IMR-90 (cell line): ENCODE measurements around the gene COLEC12. TPM values are rescaled to one million over a fixed set of nuclear protein-coding genes. Genes with fewer than 3 reads are reported as not detected.

Source experiments
- ATAC-seq: fragments of 200-7000 bp; cut with Tn5 transposase; 2 replicates; pipeline ENCODE4 v1.9.1; 2020; ENCODE audit warnings: low read depth, mild to moderate bottlenecking, moderate library complexity
- BruUV-seq: library from RNA; stranded (reverse); fragments of 400-500 nt; replicated peaks from 2 replicates; lab custom pipeline; 2021; lab: Mats Ljungman, UMichigan
- CTCF ChIA-PET: fragments of 300-600 bp; formaldehyde crosslinking; extraction: SDS; loops from one replicate; lab custom pipeline; 2021; ENCODE audit warnings: antibody characterized with exemption; lab: Yijun Ruan, JAX
- POLR2A ChIA-PET: fragments of 300-600 bp; sonication (Branson Sonifier 250); formaldehyde crosslinking; loops from one replicate; lab custom pipeline; 2022; ENCODE audit warnings: antibody characterized with exemption; ENCODE audit not compliant: unreplicated experiment; lab: Charles Lee
- DNase-seq: peaks from one replicate; pipeline ENCODE4 v3.0.0; 2013
- H2AFZ ChIP-seq: replicated peaks from 2 replicates; pipeline ENCODE3; 2013; ENCODE audit warnings: low read length, mild to moderate bottlenecking; ENCODE audit not compliant: poor library complexity
- H2AK5ac ChIP-seq: 2 replicates; pipeline ENCODE4 v1.6.1; 2013; ENCODE audit warnings: low read depth, low read length, inconsistent platforms
- H2AK9ac ChIP-seq: replicated peaks from 2 replicates; pipeline ENCODE3; 2013; ENCODE audit warnings: mild to moderate bottlenecking, low read depth, low read length, moderate library complexity; ENCODE audit not compliant: poor library complexity
- H2BK120ac ChIP-seq: 2 replicates; pipeline ENCODE4 v1.6.1; 2013; ENCODE audit warnings: low read depth, low read length, inconsistent platforms
- H2BK15ac ChIP-seq: 3 replicates; pipeline ENCODE4 v1.6.1; 2013; ENCODE audit warnings: low read depth, low read length, inconsistent platforms
- H2BK20ac ChIP-seq: 2 replicates; pipeline ENCODE4 v1.6.1; 2013; ENCODE audit warnings: low read depth, mild to moderate bottlenecking, inconsistent platforms, low read length, moderate library complexity
- H2BK5ac ChIP-seq: 2 replicates; pipeline ENCODE4 v1.6.1; 2013; ENCODE audit warnings: mild to moderate bottlenecking, low read depth, low read length, inconsistent platforms; ENCODE audit not compliant: poor library complexity, severe bottlenecking
- H3K14ac ChIP-seq: replicated peaks from 2 replicates; pipeline ENCODE4 v1.6.1; 2013; ENCODE audit warnings: low read depth, low read length, inconsistent platforms
- H3K18ac ChIP-seq: 2 replicates; pipeline ENCODE4 v1.6.1; 2013; ENCODE audit warnings: low read depth, low read length, control low read depth
- H3K23ac ChIP-seq: 2 replicates; pipeline ENCODE4 v1.6.1; 2013; ENCODE audit warnings: low read depth, low read length, inconsistent platforms
- H3K27ac ChIP-seq: 2 replicates; pipeline ENCODE4 v1.5.1; 2013; ENCODE audit warnings: mild to moderate bottlenecking, control low read depth, low read length; ENCODE audit not compliant: insufficient read depth
- H3K27me3 ChIP-seq: 2 replicates; pipeline ENCODE4 v1.6.1; 2013; ENCODE audit warnings: low read length; ENCODE audit not compliant: control insufficient read depth, insufficient read depth
- H3K36me3 ChIP-seq: 2 replicates; pipeline ENCODE4 v1.6.1; 2013; ENCODE audit warnings: low read length, mixed read lengths; ENCODE audit not compliant: control insufficient read depth, insufficient read depth
- H3K4ac ChIP-seq: 2 replicates; pipeline ENCODE4 v1.6.1; 2013; ENCODE audit warnings: low read depth, low read length, inconsistent platforms
- H3K4me1 ChIP-seq: 2 replicates; pipeline ENCODE4 v1.6.1; 2013; ENCODE audit warnings: low read length, mixed read lengths; ENCODE audit not compliant: control insufficient read depth, insufficient read depth
- H3K4me2 ChIP-seq: 2 replicates; pipeline ENCODE4 v1.6.1; 2013; ENCODE audit warnings: low read depth, mild to moderate bottlenecking, control low read depth, low read length, moderate library complexity
- H3K4me3 ChIP-seq: 2 replicates; pipeline ENCODE4 v1.5.1; 2013; ENCODE audit warnings: low read depth, mild to moderate bottlenecking, control low read depth, low read length, moderate library complexity; ENCODE audit not compliant: insufficient read depth
- H3K56ac ChIP-seq: 2 replicates; pipeline ENCODE4 v1.6.1; 2013; ENCODE audit warnings: low read length, inconsistent platforms; ENCODE audit not compliant: insufficient read depth; ENCODE audit errors: extremely low read depth
- H3K79me1 ChIP-seq, 2 experiments: 2 replicates each; pipeline ENCODE4 v1.6.1; 2013; ENCODE audit warnings: low read length in 2 of 2, inconsistent platforms in 1 of 2, low read depth in 1 of 2
- H3K9ac ChIP-seq: 2 replicates; pipeline ENCODE4 v1.6.1; 2013; ENCODE audit warnings: low read depth, low read length, control low read depth
- H3K9me1 ChIP-seq: 2 replicates; pipeline ENCODE4 v1.6.1; 2013; ENCODE audit warnings: low read length, inconsistent platforms; ENCODE audit not compliant: insufficient read depth
- H3K9me3 ChIP-seq: 2 replicates; pipeline ENCODE4 v1.6.1; 2013; ENCODE audit warnings: low read length; ENCODE audit not compliant: control insufficient read depth, insufficient read depth
- H4K20me1 ChIP-seq: 2 replicates; pipeline ENCODE4 v1.6.1; 2013; ENCODE audit warnings: low read length, inconsistent platforms; ENCODE audit not compliant: insufficient read depth
- H4K5ac ChIP-seq: 2 replicates; pipeline ENCODE4 v1.6.1; 2013; ENCODE audit warnings: mild to moderate bottlenecking, low read depth, low read length, control low read depth
- H4K8ac ChIP-seq, 2 experiments: 2 replicates each; pipeline ENCODE4 v1.6.1; 2013; ENCODE audit warnings: low read depth in 2 of 2, low read length in 2 of 2, control low read depth in 1 of 2, inconsistent platforms in 1 of 2
- H4K91ac ChIP-seq: 2 replicates; pipeline ENCODE4 v1.6.1; 2013; ENCODE audit warnings: low read depth, low read length, inconsistent platforms; ENCODE audit not compliant: insufficient read depth
- ELK1 ChIP-seq: fragments of 150-350 bp; IDR thresholded peaks from 2 replicates; pipeline ENCODE4 v1.6.1; 2016; ENCODE audit warnings: low read depth, mild to moderate bottlenecking, low read length, moderate library complexity, borderline replicate concordance
- MAZ ChIP-seq: IDR thresholded peaks from 2 replicates; pipeline ENCODE4 v1.6.1; 2012; ENCODE audit warnings: low read depth, mild to moderate bottlenecking, low read length, improper control_type of control experiment, moderate library complexity, borderline replicate concordance
- RCOR1 ChIP-seq: IDR thresholded peaks from 2 replicates; pipeline ENCODE4 v1.6.1; 2012; ENCODE audit warnings: mild to moderate bottlenecking, low read length, improper control_type of control experiment; ENCODE audit not compliant: insufficient replicate concordance
- USF2 ChIP-seq: fragments of 150-350 bp; IDR thresholded peaks from 2 replicates; pipeline ENCODE4 v1.6.1; 2017; ENCODE audit warnings: mild to moderate bottlenecking, antibody characterized with exemption, low read length, low read depth
- WGBS, 2 experiments: methylation state at CpG; one replicate each; pipeline versions ENCODE4 v1.1.5 to v1.1.7; 2013; ENCODE audit warnings: missing lambda C conversion rate in 2 of 2; ENCODE audit not compliant: insufficient read length in 1 of 2; ENCODE audit errors: extremely low coverage in 2 of 2; 5-methylcytosine and 5-hydroxymethylcytosine counted together
- dilution Hi-C: fragments of 300-500 bp; cut with HindIII; formaldehyde crosslinking; loops from one replicate; pipeline ENCODE4 v1.14.3; 2018; ENCODE audit warnings: low sequenced_read_pairs; ENCODE audit not compliant: unreplicated experiment
- in situ Hi-C: fragments of 300-500 bp; cut with MboI; formaldehyde crosslinking; loops from 3 replicates; pipeline ENCODE4 v1.14.3; 2019; ENCODE audit warnings: low sequenced_read_pairs, inconsistent platforms, mixed read lengths
- intact Hi-C: fragments of 100-400 bp; cut with micrococcal nuclease; formaldehyde crosslinking; loops from 2 replicates; pipeline ENCODE4 v1.10.0; 2022
- polyA plus RNA-seq, 3 experiments: library from polyadenylated mRNA; depleted of rRNA; stranded (reverse); fragments of >200 nt; gene quantifications; 2 replicates each; pipeline ENCODE4 v1.2.3, GENCODE V29; 2012; ENCODE audit warnings: low replicate concordance in 1 of 3
- total RNA-seq: library from RNA; depleted of rRNA; stranded (reverse); fragments of >200 nt; gene quantifications from 2 replicates; pipeline ENCODE4 v1.2.3, GENCODE V29; 2012

The COLEC12 gene
- total and polyA plus RNA-seq, 2 of the 4 experiments (the other 2 are of a cell fraction), result 1.0 to 2.3 TPM

- H3K9me3 ChIP-seq, result no peaks in the 10 kb centered on the region
- POLR2A ChIA-PET, result no interaction called here
- peaks cover under 1% of the 10 kb centered on the region; the same call in 1 of the 2 replicates for H3K4me1 ChIP-seq
- no peak overlapping the region for H2AK5ac ChIP-seq
- H3K4me2 ChIP-seq, result no peak overlapping the region
- no peak overlapping the region for H3K56ac ChIP-seq
- H3K23ac ChIP-seq, result no peak overlapping the region
- no peak overlapping the region for H3K4me3 ChIP-seq
- no peak overlapping the region for H2AK9ac ChIP-seq
- BruUV-seq, result no TSS peak
- DNase-seq (no peak), ATAC-seq (no peak)
- H2AFZ ChIP-seq, result no peak overlapping the region
- H4K91ac ChIP-seq, result no peak overlapping the region
- no peak overlapping the region for H3K27ac ChIP-seq
- in situ Hi-C loops (no loop called here), intact Hi-C loops (no loop called here), dilution Hi-C loops (no loop called here)
- H3K9ac ChIP-seq, result no peak overlapping the region
- WGBS, 2 experiments, result 10% methylated on average over 2 of the region's 11 CpGs; no CpG with 5 or more reads in 1 of the 2 experiments
- H3K4ac ChIP-seq, result no peak overlapping the region
- H3K27me3 ChIP-seq, result peaks cover 4% of the 10 kb centered on the region; the same call in 1 of the 2 replicates
- no peak overlapping the region for H4K5ac ChIP-seq
- CTCF ChIA-PET, result no interaction called here
- peak overlapping the region; percentile 54; the same call in 1 of the 2 replicates for H2BK20ac ChIP-seq
- no peak overlapping the region for H3K18ac ChIP-seq
- TF ChIP-seq MAZ, result no peak
- no peak for TF ChIP-seq RCOR1
- TF ChIP-seq USF2, result no peak
- TF ChIP-seq ELK1, result no peak
- no peak overlapping the region for H3K14ac ChIP-seq
- H2BK5ac ChIP-seq, result no peak overlapping the region
- no peak overlapping the region for H2BK15ac ChIP-seq
- H3K9me1 ChIP-seq, result 0 out of 2 replicates have a peak, but pooled peaks cover under 1% of the 10 kb centered on the region
- no peaks in the 10 kb centered on the region for H3K36me3 ChIP-seq
- no peak overlapping the region for H2BK120ac ChIP-seq
- no peaks in the 10 kb centered on the region for H3K79me1 ChIP-seq
- no peak overlapping the region for H4K8ac ChIP-seq
- no peaks in the 10 kb centered on the region for H4K20me1 ChIP-seq
Measured at GRCh38 chr18:463403-463802, 37.1 kb downstream of the COLEC12 start.
